ENCODE measurements around the gene GRIP2. TPM values are rescaled to one million over a fixed set of nuclear protein-coding genes. Genes with fewer than 3 reads are reported as not detected.

The GRIP2 gene
- total RNA-seq, 1 experiment from 2014 or later = 0.27 TPM

DNA sequence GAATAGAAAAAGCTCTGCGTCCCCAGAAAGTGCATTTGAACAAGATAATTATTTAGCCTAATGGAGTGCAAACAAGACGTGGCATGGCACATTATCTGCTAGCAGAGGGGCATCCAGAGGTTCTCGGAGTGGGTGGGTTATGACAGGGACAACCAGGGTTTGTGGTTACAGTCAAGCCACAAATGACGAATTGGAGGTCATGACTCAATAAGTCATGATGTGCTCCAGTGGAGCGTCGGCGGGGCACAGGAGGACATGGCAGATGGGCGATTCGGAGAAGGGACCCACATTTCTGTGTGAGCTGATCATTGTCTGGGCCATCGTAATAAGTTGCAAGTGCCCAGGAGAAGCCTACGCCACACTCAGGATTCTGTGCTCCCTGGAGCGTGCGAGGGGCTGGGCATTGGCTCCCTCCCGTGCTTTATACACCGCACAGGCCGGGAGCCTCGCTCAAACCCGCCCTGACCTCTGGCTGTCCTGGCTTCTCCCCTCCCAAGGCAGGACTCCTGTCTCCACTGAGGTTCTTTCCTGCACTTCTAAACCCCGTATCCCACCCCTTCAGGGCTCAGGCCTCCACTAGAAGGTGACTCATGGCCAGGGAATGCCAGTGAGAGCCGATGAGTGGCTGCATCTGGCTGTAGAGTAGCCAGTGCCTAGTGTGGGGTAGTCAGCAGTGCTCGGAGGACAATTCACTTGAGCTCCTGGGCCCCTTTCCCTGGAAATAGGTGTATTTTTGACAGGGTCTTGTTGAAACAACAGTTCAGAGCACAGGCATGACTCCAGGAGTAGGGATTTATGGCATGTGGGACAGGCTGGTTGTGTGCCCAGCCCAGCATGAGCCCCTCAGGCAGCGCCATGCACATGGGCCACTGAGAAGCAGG lies 67.4 kb downstream of the GRIP2 start:
- no peak for DNase-seq (ENCODE audit: extremely low read depth, low read depth)

DNA sequence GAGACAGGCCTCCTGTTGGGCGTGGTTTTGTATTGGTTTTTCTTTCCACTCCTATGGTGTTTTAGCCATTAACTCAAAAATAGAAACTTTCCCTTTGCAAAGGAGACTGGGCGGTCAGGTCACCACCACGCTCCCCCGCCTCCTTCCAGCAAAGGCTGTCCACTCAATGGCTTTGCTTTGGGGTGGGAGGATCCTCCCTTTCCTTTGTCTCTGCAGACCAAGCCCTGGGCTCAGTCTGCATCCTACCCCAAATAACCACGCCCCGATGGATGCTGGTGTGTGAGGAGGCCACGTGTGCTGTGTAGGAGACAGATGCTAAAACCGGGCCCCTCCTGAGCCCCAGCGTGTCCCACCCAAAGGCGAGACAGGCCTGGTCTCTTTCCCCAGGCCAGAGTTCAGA lies 68.5 kb downstream of the GRIP2 start:
- DNase-seq (ENCODE audit: extremely low read depth, low read depth) = no peak

DNA sequence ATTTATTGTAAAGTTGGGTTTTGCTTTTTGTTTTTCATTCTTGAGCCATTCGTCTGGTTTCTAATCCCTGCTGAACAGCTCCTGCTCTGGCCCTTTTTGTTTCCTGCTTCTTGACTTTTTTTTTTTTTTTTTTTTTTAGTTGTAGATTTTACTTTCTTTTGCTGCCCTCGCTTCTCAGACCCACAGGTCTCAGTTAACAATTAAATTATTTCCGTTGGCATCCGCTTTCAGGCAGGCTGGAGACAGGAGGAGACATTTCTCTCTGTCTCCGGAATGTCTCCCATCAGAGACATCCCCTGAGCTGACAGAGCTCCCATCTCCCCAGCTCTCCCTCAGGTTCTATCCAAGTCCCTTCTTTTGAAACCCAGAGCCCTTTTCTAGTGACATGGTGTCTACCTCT lies 69.1 kb downstream of the GRIP2 start:
- no peak for DNase-seq (ENCODE audit: extremely low read depth, low read depth)

DNA sequence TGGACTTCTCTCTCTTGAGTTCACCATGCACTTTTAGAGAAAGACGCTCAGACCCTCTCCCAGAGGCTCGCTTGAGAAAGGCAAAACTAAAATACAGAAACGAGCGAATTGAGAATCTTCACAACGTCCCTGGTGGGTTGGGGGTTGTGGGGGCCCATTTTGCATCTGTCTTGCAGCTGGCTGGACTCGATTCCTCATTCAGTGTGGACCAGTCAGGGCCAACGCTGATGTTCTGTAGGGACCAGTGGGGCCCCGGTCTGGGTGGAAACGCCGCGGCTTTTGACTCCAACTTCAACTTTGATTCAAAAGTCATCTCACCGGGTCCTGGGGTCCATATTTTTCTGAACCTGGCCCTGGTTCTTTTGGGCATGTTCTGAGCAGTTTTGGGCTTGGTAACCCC lies 69.7 kb downstream of the GRIP2 start:
- DNase-seq (ENCODE audit: extremely low read depth, low read depth) = no peak

DNA sequence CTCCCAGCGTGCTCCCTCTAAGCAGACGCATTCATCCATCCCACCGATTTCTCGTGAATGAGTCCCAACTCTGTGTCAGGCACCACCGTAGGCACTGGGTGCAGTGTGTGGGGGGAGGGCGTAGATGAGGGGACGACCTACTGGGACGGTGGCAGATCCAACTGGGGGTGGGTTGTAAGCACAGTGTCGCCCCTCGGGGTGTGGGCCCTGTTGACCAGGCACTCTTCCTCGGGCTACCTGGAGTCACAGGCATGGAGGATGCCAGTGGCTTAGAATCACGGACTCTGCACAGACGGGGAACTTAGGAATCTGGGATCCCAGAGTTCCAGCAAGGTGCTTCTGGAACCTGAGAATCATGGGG lies 71.5 kb downstream of the GRIP2 start:
- DNase-seq (ENCODE audit: extremely low read depth, low read depth) = no peak

DNA sequence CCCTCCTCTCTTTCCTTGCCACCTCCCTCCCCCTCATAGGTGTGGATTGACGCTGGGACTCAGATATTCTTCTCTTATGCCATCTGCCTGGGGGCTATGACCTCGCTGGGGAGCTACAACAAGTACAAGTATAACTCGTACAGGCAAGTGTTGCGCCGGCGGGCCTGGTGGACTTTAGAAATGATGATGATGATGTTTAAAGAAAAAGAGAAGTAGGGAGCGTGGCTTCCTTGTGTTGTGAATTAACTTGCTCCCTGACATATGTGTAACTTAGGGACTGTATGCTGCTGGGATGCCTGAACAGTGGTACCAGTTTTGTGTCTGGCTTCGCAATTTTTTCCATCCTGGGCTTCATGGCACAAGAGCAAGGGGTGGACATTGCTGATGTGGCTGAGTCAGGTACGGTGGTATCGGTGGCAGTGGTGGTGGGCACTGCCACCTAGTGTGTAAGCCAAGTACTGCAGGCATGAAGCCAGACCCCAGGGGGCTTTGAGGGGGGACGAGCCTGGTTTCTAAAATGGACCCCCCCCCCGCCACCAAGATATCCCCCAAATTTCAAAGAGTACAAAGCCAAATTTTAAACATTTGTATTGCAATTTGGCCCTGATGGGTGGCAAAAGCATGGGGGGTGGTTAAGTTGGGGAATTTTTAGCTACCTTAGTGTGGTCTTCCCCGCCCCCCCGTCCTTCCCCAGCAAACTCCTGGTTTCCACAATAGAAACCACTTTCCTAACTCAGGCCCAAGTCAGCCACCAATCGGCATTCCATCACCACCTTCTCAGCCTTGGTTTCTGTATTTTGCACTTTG lies 72.1 kb downstream of the GRIP2 start:
- peak; percentile 21 for DNase-seq (ENCODE audit: extremely low read depth, low read depth)

DNA sequence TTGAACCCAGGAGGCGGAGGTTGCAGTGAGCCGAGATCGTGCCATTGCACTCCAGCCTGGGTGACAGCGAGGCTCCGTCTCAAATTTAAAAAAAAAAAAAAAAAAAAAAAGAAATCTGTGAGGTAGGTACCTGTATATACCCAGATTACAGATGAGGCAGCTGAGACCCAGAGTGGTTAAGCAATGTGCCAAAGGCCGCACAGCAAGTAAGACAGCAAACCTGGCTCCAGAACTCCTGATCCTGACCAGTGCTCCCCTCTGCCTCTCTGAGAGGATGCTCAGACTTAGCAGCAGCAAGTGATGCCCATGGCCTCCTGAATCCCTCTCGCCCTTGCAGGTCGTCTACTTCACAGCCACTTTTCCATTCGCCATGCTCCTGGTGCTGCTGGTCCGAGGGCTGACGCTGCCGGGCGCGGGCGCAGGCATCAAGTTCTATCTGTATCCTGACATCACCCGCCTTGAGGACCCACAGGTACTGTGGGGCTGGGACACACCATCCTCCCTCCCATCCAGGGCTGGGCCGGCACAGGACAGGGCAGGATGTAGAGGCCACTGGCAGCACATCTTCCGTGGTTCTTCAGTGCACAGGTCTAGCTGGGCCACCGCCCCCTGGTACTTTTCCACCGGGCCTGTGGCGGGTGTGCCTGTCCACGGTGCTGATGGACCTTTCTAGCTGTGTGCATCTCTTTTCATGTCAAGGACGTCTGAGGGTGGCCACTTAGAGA lies 73.8 kb downstream of the GRIP2 start:
- DNase-seq (ENCODE audit: extremely low read depth, low read depth) = no peak

DNA sequence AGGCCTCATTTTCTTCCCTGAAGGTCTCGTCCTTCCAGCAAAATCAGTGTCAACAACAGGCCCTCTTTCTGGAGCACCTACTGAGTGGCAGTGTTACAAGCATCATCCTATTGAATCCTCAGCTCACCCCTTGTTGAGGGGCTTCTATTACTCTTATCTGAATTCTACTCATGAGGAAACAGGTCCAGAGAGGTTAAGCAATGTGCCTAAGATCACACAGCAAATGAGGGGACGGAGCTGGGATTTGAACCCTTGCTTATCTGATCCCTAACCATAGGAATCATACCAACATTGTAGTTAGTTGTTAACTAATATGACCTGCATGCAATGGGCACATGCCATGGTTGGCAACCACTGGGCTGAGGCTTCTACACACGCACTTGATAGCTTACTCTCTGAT lies 74.7 kb downstream of the GRIP2 start:
- no peak for DNase-seq (ENCODE audit: extremely low read depth, low read depth)

DNA sequence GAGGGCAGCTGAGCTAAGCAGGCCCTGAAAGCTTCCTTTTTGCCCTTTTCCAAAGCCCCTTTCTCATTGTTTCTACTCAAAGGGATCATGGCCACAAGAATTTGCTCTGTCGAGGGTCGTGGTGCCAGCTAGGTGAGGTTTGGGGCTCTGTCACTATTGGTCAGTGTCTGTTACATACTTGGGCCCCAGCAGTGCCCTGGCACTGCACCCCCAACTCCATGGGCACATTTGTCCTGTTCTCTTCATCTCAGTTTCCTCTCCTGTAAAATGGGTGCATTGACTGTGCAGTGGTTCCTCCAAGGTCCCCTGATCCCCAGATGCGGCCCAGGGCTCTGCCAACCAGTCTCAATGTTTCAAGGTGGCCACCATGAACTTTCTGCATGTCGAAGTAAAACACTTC lies 75.6 kb downstream of the GRIP2 start:
- DNase-seq (ENCODE audit: extremely low read depth, low read depth) = no peak

DNA sequence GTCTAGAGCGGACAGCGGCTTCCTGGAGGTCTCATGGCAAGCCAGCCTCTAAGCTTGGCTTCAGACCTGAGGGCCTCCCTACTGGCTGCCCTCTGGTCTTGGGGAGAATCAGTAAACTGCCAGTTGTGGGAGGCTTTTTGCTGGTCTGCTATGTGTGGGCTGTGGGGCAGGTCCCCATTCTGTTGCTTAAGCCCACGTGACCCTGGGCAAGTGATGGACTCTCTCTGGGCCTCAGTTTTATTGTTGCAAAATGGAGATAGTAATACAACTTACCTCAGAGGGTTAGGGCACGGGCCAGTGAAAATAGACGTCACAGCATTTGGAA lies 76.0 kb downstream of the GRIP2 start:
- no peak for DNase-seq (ENCODE audit: extremely low read depth, low read depth)

DNA sequence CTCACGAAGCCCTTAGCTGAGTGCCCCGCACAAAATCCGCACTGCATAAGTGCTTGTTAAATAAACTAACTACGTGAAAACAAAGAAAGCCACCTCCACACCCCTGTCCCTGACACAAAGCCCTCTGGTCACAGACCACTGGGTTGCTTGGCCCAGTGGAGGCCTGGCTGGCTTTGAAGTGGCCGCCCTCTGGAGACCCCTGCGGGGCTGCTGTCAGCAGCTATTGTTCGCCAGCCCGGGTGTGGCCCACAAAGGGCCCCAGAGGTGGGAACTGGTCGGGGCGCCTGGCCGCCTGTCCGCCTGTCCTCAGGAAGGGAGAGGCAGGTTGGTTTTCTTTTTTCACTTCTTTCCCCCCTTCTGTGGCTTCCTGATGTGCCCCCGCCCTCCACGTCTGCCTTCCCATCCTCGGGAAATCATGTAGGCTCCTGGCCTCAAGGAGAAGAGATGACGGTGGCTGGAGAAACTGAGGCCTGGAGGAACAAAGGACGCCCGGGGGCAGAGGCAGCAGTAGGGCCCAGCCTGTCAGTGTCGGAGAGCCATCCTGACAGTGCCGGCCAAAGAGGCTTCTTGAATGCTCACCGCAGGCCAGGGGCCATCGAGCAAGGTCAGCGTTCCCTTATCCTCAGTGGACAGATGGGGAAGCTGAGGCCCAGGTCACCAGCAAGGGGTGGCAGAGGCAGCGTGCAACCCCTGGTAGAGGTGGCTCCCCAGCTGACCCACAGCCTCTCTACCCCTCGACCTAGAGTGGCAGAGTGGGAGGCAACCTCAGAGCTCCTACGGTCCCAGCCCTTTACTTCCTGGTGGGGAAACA lies 76.6 kb downstream of the GRIP2 start:
- DNase-seq (ENCODE audit: extremely low read depth, low read depth) = no peak

DNA sequence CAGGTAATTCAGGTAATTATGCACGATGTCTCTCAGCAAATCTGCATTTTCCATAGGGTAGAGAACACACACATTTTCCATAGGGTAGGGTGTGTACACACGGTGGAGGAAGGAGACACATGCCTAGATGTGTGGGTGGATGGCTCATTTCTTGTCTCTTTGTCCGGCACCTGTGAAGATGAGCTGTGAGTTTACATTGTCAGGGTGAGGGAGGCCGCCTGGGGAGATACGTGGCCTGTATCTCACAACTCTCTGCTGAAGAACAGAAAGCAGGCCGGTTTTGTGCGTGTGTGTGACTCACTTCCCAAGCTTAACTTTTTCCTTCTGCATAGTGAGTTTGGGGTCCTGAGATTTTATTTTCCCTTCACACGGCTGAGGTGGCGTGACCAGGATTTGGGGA lies 77.4 kb downstream of the GRIP2 start:
- DNase-seq (ENCODE audit: extremely low read depth, low read depth) = no peak

DNA sequence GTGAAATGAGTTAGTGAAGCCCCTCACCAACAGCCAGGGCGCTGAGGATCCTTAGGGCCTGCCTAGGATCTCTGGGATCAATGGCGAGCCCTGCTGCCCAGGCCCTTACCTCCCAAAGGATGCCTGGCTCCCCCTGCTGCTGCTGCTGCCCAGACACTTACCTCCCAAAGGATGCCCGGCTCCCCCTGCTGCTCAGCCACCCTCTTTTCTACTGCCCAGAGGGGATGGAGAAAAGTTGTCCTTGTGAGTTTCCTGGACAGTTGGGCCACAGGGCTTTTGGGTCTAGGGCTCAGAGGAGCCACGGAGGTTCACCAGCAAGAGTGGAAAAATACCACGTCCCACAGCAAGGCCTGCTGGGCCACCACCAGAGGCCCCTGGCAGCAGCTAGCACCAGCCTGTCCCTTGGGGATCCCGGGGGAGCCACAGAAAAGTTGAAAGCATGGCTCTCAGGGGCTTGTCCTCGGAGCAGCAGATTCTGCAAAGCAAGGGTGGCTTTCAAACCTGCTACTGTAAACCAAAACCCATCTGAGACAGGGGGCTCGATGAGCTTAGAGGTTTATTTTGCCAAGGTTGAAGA lies 78.3 kb downstream of the GRIP2 start:
- peak; percentile 19 for DNase-seq (ENCODE audit: extremely low read depth, low read depth)

DNA sequence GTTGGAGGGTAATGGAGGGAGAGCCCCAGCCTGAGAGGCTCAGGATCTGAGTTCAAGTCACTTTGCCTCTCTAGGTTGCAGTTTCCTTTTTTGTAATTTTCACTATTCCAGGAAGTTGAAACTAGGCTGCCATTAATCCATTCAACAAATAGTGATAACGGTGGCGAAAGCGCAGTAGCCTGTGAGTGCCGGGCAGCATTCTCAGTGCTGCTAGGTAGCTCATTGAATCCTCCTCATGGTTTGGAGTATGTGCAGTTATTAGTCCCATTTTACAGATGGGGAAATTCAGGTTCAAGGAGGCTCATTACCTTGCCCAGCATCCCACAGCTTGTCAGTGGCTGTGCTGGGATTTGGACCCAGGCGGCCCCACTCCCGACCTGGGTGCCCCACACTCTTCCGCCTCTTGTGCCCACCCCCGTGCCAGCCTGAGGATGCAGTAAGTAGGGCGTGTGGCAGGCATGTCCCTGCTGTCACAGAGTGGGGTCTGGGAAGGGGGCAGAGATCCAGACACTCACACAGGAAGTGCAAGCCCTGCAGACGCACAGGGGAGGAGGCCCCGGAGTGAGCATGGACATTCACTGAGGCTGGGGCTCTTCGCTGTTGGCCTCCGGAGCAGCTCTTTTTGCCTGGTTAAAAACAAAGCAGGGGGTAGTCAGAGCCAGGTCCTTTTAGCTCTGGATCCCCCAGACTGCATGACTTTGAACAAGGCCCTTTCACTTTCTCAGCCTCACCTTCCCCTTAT lies 79.0 kb downstream of the GRIP2 start:
- DNase-seq (ENCODE audit: extremely low read depth, low read depth) = no peak

DNA sequence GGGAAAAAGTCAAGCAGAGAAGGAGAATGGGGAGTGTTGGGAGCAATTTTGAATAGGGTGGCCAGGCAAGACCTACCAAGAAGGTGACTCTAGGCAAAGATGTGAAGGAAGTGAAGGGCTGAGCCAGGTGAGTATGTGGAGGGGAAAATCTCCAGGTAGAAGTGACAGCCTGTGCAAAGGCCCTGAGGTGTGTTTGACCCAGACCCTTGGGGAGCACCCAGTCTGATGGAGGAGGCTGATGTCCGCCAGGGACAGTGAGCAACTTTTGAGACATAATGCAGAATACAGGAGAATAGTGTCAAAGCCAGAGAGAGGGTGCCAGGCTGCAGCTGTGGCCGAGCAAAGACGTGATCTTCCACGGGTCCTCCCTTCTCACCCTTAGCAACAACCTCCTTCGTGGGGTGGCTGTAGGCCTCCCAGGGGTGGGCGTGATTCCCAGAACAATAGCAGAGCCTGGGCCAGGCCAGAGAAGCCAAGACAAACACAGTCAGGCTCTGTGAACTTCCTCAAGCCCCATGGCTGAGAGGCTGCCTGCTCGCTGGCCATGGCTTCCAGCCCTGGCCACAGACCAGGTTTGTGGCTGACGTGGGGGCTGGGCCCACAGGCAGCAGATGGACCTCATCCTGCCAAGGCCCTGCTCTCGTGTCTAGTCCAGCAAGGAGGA lies 79.7 kb downstream of the GRIP2 start:
- no peak for DNase-seq (ENCODE audit: extremely low read depth, low read depth)

DNA sequence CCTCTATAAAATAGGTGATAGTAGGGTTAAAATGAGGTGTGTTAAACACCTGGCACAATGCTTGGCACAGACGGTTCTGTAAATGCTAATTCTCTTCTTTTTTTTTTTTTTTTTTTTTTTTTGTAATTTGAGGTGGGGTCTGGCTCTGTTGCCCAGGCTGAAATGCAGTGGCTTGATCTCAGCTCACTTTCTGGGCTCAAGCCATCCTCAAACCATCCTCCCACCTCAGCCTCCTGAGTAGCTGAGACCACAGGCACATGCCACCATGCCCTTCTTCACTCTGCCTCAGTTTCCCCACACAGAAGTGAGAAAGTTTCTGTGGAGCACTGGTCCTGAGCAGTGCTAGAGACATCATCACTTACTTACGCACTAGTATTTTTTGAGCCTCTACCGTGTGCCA lies 80.4 kb downstream of the GRIP2 start:
- no peak for DNase-seq (ENCODE audit: extremely low read depth, low read depth)

DNA sequence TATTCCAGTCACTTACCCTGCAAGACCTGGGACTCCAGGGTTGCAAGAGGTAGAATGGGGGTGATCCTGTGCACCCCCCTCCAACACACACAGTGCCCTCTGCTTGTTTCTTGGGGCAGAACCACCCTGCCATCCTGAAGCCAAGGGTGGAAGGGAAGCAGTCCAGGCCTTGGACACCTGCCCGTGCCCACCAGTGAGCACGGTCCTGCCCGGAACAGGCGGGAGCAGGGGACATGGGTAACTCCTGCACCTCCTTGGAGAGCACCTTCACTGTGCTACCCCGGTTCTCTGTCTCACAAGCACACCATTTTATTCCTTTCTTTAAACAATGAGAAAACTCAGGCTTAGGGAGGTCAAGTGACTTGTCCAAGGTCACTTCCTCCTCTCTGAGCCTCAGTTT lies 80.8 kb downstream of the GRIP2 start:
- no peak for DNase-seq (ENCODE audit: extremely low read depth, low read depth)

DNA sequence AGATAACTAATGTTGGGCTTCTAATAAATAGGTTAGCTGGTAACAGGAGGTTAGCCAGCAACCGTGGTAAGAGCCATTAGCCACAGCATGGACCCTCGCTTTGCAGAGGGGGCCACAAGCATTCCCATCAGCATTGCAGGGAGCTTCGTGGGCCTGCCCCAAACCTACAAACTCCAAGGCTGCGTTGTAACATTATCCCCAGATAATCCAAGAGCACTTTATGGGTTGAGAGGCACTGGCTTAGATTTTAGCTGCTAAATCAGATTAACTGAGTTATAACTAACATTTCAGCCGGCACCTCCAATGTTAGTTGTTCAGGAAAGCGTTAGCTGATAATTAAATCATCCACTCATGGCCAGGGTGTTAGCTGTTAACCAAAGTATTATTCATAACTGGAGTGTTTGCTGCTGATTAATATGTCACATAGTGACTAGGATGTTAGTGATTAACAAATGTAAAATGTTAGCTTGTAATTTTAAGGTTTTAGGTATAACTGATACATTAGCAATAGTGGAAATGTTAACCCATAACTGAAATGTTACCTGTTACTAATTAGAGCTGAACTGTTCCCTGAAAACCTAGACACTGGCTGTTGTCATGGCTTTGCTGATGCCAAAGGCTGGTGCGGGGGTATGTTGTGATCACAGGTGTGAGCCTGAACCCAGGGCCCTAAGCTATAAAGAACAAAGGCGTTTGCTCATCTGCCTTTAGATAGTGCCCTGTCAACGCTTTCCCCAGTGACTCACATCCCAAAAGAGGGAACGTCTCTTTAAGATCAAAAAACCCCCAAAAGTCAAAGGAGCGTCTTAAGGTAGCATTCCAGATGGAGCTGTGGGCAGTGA lies 81.5 kb downstream of the GRIP2 start:
- no peak for DNase-seq (ENCODE audit: extremely low read depth, low read depth)
